OCI-LY7 (cell line): Measurements from ENCODE around the gene PRRC2B. TPM values are rescaled to one million over a fixed set of nuclear protein-coding genes. Genes with fewer than 3 reads are reported as not detected.

Source experiments
- BruUV-seq: library from RNA; stranded (reverse); fragments of 400-500 nt; replicated peaks from 2 replicates; lab custom pipeline; 2021; lab: Mats Ljungman, UMichigan
- CTCF ChIA-PET: fragments of 300-600 bp; sonication (Branson Sonifier 250); formaldehyde crosslinking; loops from one replicate; lab custom pipeline; 2022; ENCODE audit warnings: antibody characterized with exemption; ENCODE audit not compliant: unreplicated experiment; lab: Charles Lee
- POLR2A ChIA-PET: fragments of 300-600 bp; sonication (Branson Sonifier 250); formaldehyde crosslinking; loops from one replicate; lab custom pipeline; 2022; ENCODE audit warnings: antibody characterized with exemption; lab: Charles Lee
- DNase-seq: peaks from one replicate; pipeline ENCODE4 v3.0.0-alpha.2; 2015; ENCODE audit warnings: low spot score
- H2AFZ ChIP-seq: fragments of 200-600 bp; sonication (generic), shearing (Covaris generic); 2 replicates; pipeline ENCODE4 v1.6.1; 2014; ENCODE audit warnings: mild to moderate bottlenecking, antibody characterized with exemption, low read length, moderate library complexity
- H3K27ac ChIP-seq: fragments of 200-600 bp; sonication (generic); 2 replicates; pipeline ENCODE4 v1.5.1; 2014; ENCODE audit warnings: mixed run types, low read depth, mild to moderate bottlenecking, moderate library complexity, low read length, inconsistent platforms; ENCODE audit not compliant: poor library complexity, severe bottlenecking
- H3K36me3 ChIP-seq: fragments of 200-600 bp; sonication (generic); 2 replicates; pipeline ENCODE4 v1.6.1; 2014; ENCODE audit warnings: mild to moderate bottlenecking, antibody characterized with exemption, low read length, moderate library complexity, mixed read lengths; ENCODE audit not compliant: insufficient read depth
- H3K4me1 ChIP-seq: fragments of 200-600 bp; sonication (generic); 2 replicates; pipeline ENCODE4 v1.5.1; 2014; ENCODE audit warnings: mild to moderate bottlenecking, low read length; ENCODE audit not compliant: insufficient read depth, poor library complexity, severe bottlenecking
- H3K4me2 ChIP-seq: fragments of 200-600 bp; sonication (generic); 2 replicates; pipeline ENCODE4 v1.6.1; 2014; ENCODE audit warnings: mild to moderate bottlenecking, low read length
- H3K4me3 ChIP-seq: fragments of 200-600 bp; sonication (generic); 2 replicates; pipeline ENCODE4 v1.5.1; 2014; ENCODE audit warnings: mild to moderate bottlenecking, low read depth, low read length; ENCODE audit not compliant: poor library complexity, severe bottlenecking
- H3K79me2 ChIP-seq: fragments of 200-600 bp; sonication (generic); 2 replicates; pipeline ENCODE4 v1.6.1; 2016; ENCODE audit warnings: low read depth, mild to moderate bottlenecking, low read length, moderate library complexity, mixed read lengths; ENCODE audit not compliant: insufficient read depth
- H3K9me2 ChIP-seq: fragments of 200-600 bp; sonication (generic); 2 replicates; pipeline ENCODE4 v1.6.1; 2016; ENCODE audit warnings: mild to moderate bottlenecking, low read length, mixed read lengths; ENCODE audit not compliant: insufficient read depth
- H3K9me3 ChIP-seq: fragments of 200-600 bp; sonication (generic); 2 replicates; pipeline ENCODE4 v1.6.1; 2014; ENCODE audit warnings: mild to moderate bottlenecking, mixed run types, low read length, mixed read lengths
- H4K20me1 ChIP-seq: fragments of 200-600 bp; sonication (generic); 2 replicates; pipeline ENCODE4 v1.6.1; 2014; ENCODE audit warnings: mild to moderate bottlenecking, antibody characterized with exemption, low read length, moderate library complexity, mixed read lengths; ENCODE audit not compliant: insufficient read depth
- CTCF ChIP-seq: fragments of 200-600 bp; sonication (generic); conservative IDR thresholded peaks from 2 replicates; pipeline ENCODE4 v1.5.1; 2014; ENCODE audit warnings: mild to moderate bottlenecking, antibody characterized with exemption, low read length, moderate library complexity, mixed read lengths
- EZH2phosphoT487 ChIP-seq: fragments of 200-600 bp; sonication (generic); IDR thresholded peaks from 2 replicates; pipeline ENCODE4 v1.6.1; 2018; ENCODE audit warnings: low read depth, borderline replicate concordance, mild to moderate bottlenecking, mixed run types, antibody characterized with exemption, low read length, moderate library complexity, mixed read lengths
- intact Hi-C: fragments of 100-400 bp; cut with micrococcal nuclease; formaldehyde crosslinking; loops from one replicate; pipeline ENCODE4 v1.10.0; 2022; ENCODE audit not compliant: unreplicated experiment
- total RNA-seq, 2 experiments: library from RNA; depleted of rRNA in 1 of 2; stranded (reverse); fragments of >200 nt in 1 of 2; shearing (Covaris generic) in 1 of 2; gene quantifications; 2 replicates each; pipeline ENCODE4 v1.2.3, GENCODE V29; 2014 to 2022

Gene PRRC2B
- total RNA-seq, 2 experiments from 2014 or later: 84.2 to 210 TPM

- ChIA-PET POLR2A (no interaction called here), CTCF (no interaction called here)
- no peak overlapping the region for H3K27ac ChIP-seq
- TF ChIP-seq CTCF (no peak), EZH2phosphoT487 (no peak)
- H3K79me2 ChIP-seq: no peaks in the 10 kb centered on the region
- H3K9me2 ChIP-seq: no peaks in the 10 kb centered on the region
- no TSS peak for BruUV-seq
- no peak overlapping the region for H2AFZ ChIP-seq
- intact Hi-C loops: no loop called here
- H3K4me2 ChIP-seq: no peak overlapping the region
- H3K4me3 ChIP-seq: no peak overlapping the region
- peaks cover 100% of the 10 kb centered on the region for H3K36me3 ChIP-seq
- H4K20me1 ChIP-seq: no peaks in the 10 kb centered on the region
- no peaks in the 10 kb centered on the region for H3K4me1 ChIP-seq
- no peaks in the 10 kb centered on the region for H3K9me3 ChIP-seq
- DNase-seq: no peak
These were observed 101.9 kb downstream of the PRRC2B start for GRCh38 chr9:131495785-131496184.

GRCh38 chr9:131496844-131497405 is 103.0 kb downstream of the PRRC2B start:
- Histone ChIP-seq H3K27ac (no peak overlapping the region), H2AFZ (no peak overlapping the region), H3K79me2 (no peaks in the 10 kb centered on the region), H3K4me3 (no peak overlapping the region), H3K4me2 (no peak overlapping the region), H3K9me3 (no peaks in the 10 kb centered on the region), H4K20me1 (no peaks in the 10 kb centered on the region), H3K9me2 (no peaks in the 10 kb centered on the region), H3K4me1 (no peaks in the 10 kb centered on the region), H3K36me3 (peaks cover 96% of the 10 kb centered on the region)
- TF ChIP-seq CTCF: no peak
- TF ChIP-seq EZH2phosphoT487: no peak
- no TSS peak for BruUV-seq
- no peak for DNase-seq
- intact Hi-C loops: no loop called here
- ChIA-PET CTCF (no interaction called here), POLR2A (no interaction called here)

- ChIA-PET POLR2A (interaction anchor here (0.6 kb wide), 1 partner anchor 54 kb away, joined by 4 read pairs; no protein-coding TSS in a partner anchor), CTCF (no interaction called here)
- intact Hi-C loops: no loop called here
- TF ChIP-seq EZH2phosphoT487 (no peak), CTCF (no peak)
- Histone ChIP-seq H3K27ac (no peak overlapping the region), H3K36me3 (peaks cover 72% of the 10 kb centered on the region), H2AFZ (no peak overlapping the region), H3K4me2 (no peak overlapping the region), H3K9me3 (no peaks in the 10 kb centered on the region), H3K4me1 (no peaks in the 10 kb centered on the region), H3K9me2 (no peaks in the 10 kb centered on the region), H4K20me1 (no peaks in the 10 kb centered on the region), H3K79me2 (no peaks in the 10 kb centered on the region), H3K4me3 (no peak overlapping the region)
- no TSS peak for BruUV-seq
- DNase-seq: no peak
These were observed 105.4 kb downstream of the PRRC2B start for GRCh38 chr9:131499254-131499767.
